ENCODE measurements around the gene KLHDC8A. TPM values are rescaled to one million over a fixed set of nuclear protein-coding genes. Genes with fewer than 3 reads are reported as not detected.

The KLHDC8A gene
- total RNA-seq, 4 donors from 2014 or later = 0.32 to 2.0 (median 1.2) TPM

GRCh38 chr1:205326812-205327466 is 29.8 kb downstream of the KLHDC8A start:
- 82% methylated on average over 11 of the region's 11 CpGs for WGBS
- no peak for TF ChIP-seq POLR2A (IDR thresholded peaks at IDR 0.05; ENCODE audit: low read depth)
- TF ChIP-seq EP300 (IDR thresholded peaks at IDR 0.05) = no peak
- no peak for TF ChIP-seq CTCF (IDR thresholded peaks at IDR 0.05)
- no peak for TF ChIP-seq POLR2AphosphoS5 (IDR thresholded peaks at IDR 0.05)
- no peak for DNase-seq (ENCODE audit: extremely low spot score)
- H3K27me3 ChIP-seq = peaks cover 0 to 23% (median 0%) of the 10 kb centered on the region in 4 donors
- no peak overlapping the region for H3K4me3 ChIP-seq
- H3K4me1 ChIP-seq = peaks cover 0 to 3% (median under 1%) of the 10 kb centered on the region in 4 donors
- no peak overlapping the region for H3K27ac ChIP-seq (replicated peaks in 1 of 4)
- H3K36me3 ChIP-seq = no peaks in the 10 kb centered on the region
- intact Hi-C loops (cut with DNase I) = no loop called here
- no peaks in the 10 kb centered on the region for H3K9me3 ChIP-seq

GRCh38 chr1:205325334-205325884 is 31.3 kb downstream of the KLHDC8A start:
- TF ChIP-seq POLR2A (IDR thresholded peaks at IDR 0.05; ENCODE audit: low read depth) (no peak), EP300 (IDR thresholded peaks at IDR 0.05) (no peak), POLR2AphosphoS5 (IDR thresholded peaks at IDR 0.05) (no peak), CTCF (IDR thresholded peaks at IDR 0.05) (peak; percentile 68 to 87 (median 78))
- H3K36me3 ChIP-seq = no peaks in the 10 kb centered on the region
- intact Hi-C loops (cut with DNase I) = loop anchor here (1.0 kb wide), 1 partner anchor 52 kb away; no protein-coding TSS in a partner anchor
- H3K27me3 ChIP-seq = peaks cover 0 to 23% (median 0%) of the 10 kb centered on the region in 4 donors
- H3K4me1 ChIP-seq = peaks cover 7 to 15% (median 14%) of the 10 kb centered on the region in 4 donors
- no peak overlapping the region for H3K4me3 ChIP-seq
- DNase-seq (ENCODE audit: extremely low spot score) = no peak
- H3K9me3 ChIP-seq = no peaks in the 10 kb centered on the region
- H3K27ac ChIP-seq (replicated peaks in 1 of 4) = no peak overlapping the region
- 34% methylated on average over 6 of the region's 6 CpGs for WGBS

- Histone ChIP-seq H3K4me3 (no peak overlapping the region), H3K9me3 (no peaks in the 10 kb centered on the region), H3K27me3 (peaks cover 0 to 23% (median 0%) of the 10 kb centered on the region in 4 donors), H3K36me3 (no peaks in the 10 kb centered on the region), H3K27ac (replicated peaks in 1 of 4) (no peak overlapping the region), H3K4me1 (peaks cover 10 to 20% (median 18%) of the 10 kb centered on the region in 4 donors)
- WGBS = 76% methylated on average over 6 of the region's 6 CpGs
- no peak for DNase-seq (ENCODE audit: extremely low spot score)
- intact Hi-C loops (cut with DNase I) = loop anchor here (1.0 kb wide), 1 partner anchor 51 kb away; no protein-coding TSS in a partner anchor
- TF ChIP-seq CTCF (IDR thresholded peaks at IDR 0.05) (no peak), POLR2AphosphoS5 (IDR thresholded peaks at IDR 0.05) (no peak), POLR2A (IDR thresholded peaks at IDR 0.05; ENCODE audit: low read depth) (no peak), EP300 (IDR thresholded peaks at IDR 0.05) (no peak)
Measured at GRCh38 chr1:205324781-205325180, 31.9 kb downstream of the KLHDC8A start.

- intact Hi-C loops (cut with DNase I) = no loop called here
- Histone ChIP-seq H3K27ac (replicated peaks in 1 of 4) (no peak overlapping the region), H3K9me3 (no peaks in the 10 kb centered on the region), H3K36me3 (no peaks in the 10 kb centered on the region), H3K4me1 (peaks cover 20 to 30% (median 27%) of the 10 kb centered on the region in 4 donors), H3K27me3 (peaks cover 0 to 23% (median 0%) of the 10 kb centered on the region in 4 donors), H3K4me3 (no peak overlapping the region)
- no peak for DNase-seq (ENCODE audit: extremely low spot score)
- TF ChIP-seq POLR2A (IDR thresholded peaks at IDR 0.05; ENCODE audit: low read depth) = no peak
- no peak for TF ChIP-seq EP300 (IDR thresholded peaks at IDR 0.05)
- TF ChIP-seq CTCF (IDR thresholded peaks at IDR 0.05) = no peak
- TF ChIP-seq POLR2AphosphoS5 (IDR thresholded peaks at IDR 0.05) = no peak
- WGBS = 92% methylated on average over 6 of the region's 6 CpGs
Measured at GRCh38 chr1:205323794-205324193, 32.9 kb downstream of the KLHDC8A start.
